Measurements from ENCODE around the gene SPC24. TPM values are rescaled to one million over a fixed set of nuclear protein-coding genes. Genes with fewer than 3 reads are reported as not detected.

Gene SPC24
- total and polyA plus RNA-seq, 9 of the 15 experiments (the other 6 are each of a cell fraction or from before 2014, with no cell fraction given) = 18.2 to 154 (median 60.9) TPM

DNA sequence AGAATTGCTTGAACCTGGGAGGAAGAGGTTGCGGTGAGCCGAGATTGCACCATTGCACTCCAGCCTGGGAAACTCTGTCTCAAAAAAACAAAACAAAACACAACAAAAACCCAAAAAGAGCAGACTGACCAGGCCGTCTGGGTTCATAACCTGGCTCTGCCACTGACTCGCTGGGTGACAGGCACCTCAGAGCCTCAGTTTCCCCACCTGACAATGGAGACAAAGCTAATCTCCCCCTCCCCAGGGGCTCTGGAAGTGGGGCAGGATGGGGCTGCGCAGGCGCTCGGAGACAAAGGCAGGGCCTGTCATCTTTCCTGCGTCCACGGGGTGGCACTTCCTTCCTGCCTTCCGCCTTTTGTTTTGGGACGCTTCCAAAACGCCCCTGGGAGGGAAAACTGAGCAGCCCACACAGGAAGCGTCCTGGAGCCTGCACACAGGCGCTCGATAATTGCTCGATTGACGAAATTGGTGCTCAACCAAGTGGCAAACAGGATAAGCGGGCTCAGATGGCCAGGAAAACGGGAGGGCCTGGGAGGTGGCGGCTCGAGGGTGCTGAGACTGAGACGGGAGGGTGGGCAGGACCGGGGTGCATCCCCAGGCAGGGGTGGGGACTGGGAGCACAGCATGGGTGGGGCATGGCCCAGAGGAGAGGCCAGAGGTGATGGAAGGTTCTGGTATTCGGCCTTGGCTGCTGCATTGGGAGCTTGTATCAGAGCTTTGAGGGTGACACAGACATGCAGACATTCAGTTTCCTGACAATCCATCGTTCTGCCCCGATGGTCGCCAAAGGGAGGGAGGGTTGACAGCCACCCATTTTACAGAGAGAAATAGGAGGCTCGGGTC lies 17.8 kb downstream of the SPC24 start (continued):
- TF ChIP-seq, protein P1, sequence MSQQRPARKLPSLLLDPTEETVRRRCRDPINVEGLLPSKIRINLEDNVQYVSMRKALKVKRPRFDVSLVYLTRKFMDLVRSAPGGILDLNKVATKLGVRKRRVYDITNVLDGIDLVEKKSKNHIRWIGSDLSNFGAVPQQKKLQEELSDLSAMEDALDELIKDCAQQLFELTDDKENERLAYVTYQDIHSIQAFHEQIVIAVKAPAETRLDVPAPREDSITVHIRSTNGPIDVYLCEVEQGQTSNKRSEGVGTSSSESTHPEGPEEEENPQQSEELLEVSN (IDR thresholded peaks at IDR 0.05; ENCODE audit: borderline replicate concordance in 1 of 2, extremely low read depth in 1 of 2, insufficient read depth in 1 of 2, insufficient read length in 1 of 2, low read depth in 1 of 2, low read length in 1 of 2, poor library complexity in 1 of 2, severe bottlenecking in 1 of 2) = peak; percentile 38 to 90
- TF ChIP-seq MCM3 (IDR thresholded peaks at IDR 0.05) = no peak
- TF ChIP-seq TRIM24 (IDR thresholded peaks at IDR 0.05) = no peak
- peak; percentile 57; the same call in 1 of the 2 replicates for TF ChIP-seq JUND (IDR thresholded peaks at IDR 0.05; ENCODE audit: borderline replicate concordance, low read depth, low read length)
- peak; percentile 25; the same call in 1 of the 3 replicates for TF ChIP-seq JUND (tag; IDR thresholded peaks at IDR 0.05; ENCODE audit: borderline replicate concordance, low read depth, low read length)
- TF ChIP-seq, protein P2, sequence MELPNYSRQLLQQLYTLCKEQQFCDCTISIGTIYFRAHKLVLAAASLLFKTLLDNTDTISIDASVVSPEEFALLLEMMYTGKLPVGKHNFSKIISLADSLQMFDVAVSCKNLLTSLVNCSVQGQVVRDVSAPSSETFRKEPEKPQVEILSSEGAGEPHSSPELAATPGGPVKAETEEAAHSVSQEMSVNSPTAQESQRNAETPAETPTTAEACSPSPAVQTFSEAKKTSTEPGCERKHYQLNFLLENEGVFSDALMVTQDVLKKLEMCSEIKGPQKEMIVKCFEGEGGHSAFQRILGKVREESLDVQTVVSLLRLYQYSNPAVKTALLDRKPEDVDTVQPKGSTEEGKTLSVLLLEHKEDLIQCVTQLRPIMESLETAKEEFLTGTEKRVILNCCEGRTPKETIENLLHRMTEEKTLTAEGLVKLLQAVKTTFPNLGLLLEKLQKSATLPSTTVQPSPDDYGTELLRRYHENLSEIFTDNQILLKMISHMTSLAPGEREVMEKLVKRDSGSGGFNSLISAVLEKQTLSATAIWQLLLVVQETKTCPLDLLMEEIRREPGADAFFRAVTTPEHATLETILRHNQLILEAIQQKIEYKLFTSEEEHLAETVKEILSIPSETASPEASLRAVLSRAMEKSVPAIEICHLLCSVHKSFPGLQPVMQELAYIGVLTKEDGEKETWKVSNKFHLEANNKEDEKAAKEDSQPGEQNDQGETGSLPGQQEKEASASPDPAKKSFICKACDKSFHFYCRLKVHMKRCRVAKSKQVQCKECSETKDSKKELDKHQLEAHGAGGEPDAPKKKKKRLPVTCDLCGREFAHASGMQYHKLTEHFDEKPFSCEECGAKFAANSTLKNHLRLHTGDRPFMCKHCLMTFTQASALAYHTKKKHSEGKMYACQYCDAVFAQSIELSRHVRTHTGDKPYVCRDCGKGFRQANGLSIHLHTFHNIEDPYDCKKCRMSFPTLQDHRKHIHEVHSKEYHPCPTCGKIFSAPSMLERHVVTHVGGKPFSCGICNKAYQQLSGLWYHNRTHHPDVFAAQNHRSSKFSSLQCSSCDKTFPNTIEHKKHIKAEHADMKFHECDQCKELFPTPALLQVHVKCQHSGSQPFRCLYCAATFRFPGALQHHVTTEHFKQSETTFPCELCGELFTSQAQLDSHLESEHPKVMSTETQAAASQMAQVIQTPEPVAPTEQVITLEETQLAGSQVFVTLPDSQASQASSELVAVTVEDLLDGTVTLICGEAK (IDR thresholded peaks at IDR 0.05) = 0 out of 2 replicates have a peak, but pooled peaks have one; percentile 17
- TF ChIP-seq, protein P2 (CRISPR knock-in tag; IDR thresholded peaks at IDR 0.05) = no peak
- peak; percentile 84 for TF ChIP-seq CC2D1A (IDR thresholded peaks at IDR 0.05)
- no peak for TF ChIP-seq FOXJ3 (CRISPR knock-in tag; IDR thresholded peaks at IDR 0.05)
- TF ChIP-seq, protein P3, sequence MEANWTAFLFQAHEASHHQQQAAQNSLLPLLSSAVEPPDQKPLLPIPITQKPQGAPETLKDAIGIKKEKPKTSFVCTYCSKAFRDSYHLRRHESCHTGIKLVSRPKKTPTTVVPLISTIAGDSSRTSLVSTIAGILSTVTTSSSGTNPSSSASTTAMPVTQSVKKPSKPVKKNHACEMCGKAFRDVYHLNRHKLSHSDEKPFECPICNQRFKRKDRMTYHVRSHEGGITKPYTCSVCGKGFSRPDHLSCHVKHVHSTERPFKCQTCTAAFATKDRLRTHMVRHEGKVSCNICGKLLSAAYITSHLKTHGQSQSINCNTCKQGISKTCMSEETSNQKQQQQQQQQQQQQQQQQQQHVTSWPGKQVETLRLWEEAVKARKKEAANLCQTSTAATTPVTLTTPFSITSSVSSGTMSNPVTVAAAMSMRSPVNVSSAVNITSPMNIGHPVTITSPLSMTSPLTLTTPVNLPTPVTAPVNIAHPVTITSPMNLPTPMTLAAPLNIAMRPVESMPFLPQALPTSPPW (CRISPR knock-in tag; IDR thresholded peaks at IDR 0.05) = peak; percentile 74
- TF ChIP-seq ZNF316 (IDR thresholded peaks at IDR 0.05) = 0 out of 2 replicates have a peak, but pooled peaks have one; percentile 2
- TF ChIP-seq CEBPG (CRISPR knock-in tag; IDR thresholded peaks at IDR 0.05) = peak; percentile 42; the same call in 1 of the 2 replicates
- 0 out of 4 replicates have a peak, but pooled peaks of 1 of the 2 experiments have one; percentile 6 for TF ChIP-seq CEBPG (tag; conservative IDR thresholded peaks at IDR 0.05 in 1 of 2, IDR thresholded peaks at IDR 0.05 in 1 of 2)
- TF ChIP-seq RFX1 (IDR thresholded peaks at IDR 0.05) = no peak
